GM21367 (cell line): ENCODE measurements around the gene LSMEM2.
"Not testable (repeated sequence)": the region's sequence is repeated elsewhere in the genome, so short reads cannot be mapped to it uniquely, and the experiment has no call there.

Source experiments
- ATAC-seq: cut with Tn5 transposase; IDR thresholded peaks from one replicate; pipeline ENCODE4 v1.9.1; 2021; ENCODE audit not compliant: unreplicated experiment

The LSMEM2 gene

DNA sequence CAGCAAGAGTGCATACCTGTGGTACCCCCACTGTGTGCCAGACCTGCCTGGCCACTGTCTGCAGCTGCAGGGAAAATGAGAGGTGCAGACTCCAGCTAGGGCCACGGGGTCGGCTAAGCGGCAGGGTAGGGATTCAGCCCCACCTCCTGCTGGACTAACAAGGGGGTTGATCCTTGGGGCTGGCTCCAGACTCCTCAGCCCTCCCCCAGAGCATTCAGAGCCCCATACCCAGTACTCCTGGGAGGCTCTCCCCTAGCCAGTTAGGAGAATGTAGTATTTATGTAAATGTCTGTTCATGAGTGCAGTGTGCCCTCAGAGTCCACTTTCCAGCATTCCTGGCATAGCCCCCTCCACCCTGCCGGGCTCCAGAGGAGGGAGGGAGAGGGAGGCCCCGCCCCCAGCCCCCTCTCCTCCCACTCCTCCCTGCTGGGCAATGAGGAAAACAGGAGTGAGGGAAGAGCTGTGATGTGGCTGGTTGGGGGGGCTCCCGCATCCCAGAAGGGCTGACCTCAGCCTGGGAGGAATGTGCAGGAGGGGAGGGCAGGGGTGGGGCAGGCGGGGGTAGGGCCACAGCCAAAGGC, 14.4 kb upstream of the LSMEM2 start:
- no peak for ATAC-seq

DNA sequence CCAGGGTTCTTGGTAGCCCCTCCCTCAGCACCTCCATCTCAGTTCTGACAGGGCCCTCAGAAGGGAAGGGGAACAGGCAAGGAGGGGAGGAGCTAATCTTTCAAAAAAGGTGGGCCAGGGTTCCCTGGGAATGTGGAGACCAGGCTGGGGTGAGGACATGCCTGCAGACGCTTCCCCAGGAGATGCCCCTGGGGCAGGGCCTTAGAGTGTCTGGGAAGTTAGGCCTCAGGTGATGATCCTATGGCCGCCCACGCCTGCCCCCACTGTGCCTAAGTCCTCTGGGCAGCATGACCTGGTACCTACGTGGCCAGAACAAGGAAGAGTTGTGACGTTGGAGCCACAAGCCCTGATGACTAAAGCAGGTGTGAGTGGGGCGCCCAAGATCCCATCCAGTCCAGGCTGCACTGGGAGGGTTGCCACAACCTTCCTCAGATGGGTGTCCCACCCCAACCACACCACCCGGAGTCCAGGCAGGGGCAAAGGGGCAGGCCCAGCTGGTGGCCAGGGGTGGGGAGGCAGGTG, 13.9 kb upstream of the LSMEM2 start:
- ATAC-seq, result no peak

- ATAC-seq, result no peak
Measured at GRCh38 chr3:50265571-50265970, 13.3 kb upstream of the LSMEM2 start.

DNA sequence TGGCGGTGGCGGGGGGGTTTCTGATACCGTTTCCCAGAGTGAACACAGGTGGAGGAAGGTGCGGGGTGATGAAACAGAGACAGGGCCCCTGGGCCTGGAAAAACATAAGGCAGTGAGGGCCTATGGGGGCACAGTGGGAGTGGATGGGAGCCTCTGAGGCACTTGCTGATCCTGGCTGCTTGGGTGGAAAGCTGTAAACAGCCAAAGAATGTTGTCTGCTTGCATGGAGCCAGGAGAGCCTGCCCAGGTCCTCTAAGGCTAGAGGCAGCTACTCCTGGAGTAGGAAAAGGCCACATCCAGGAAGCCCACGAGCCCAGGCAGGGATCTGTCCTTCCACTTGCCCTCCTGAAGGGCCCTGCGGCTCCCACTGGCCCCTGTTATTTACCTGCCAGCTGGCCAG, 12.9 kb upstream of the LSMEM2 start:
- ATAC-seq, result no peak

GRCh38 chr3:50266836-50267235, 12.1 kb upstream of the LSMEM2 start:
- no peak for ATAC-seq

DNA sequence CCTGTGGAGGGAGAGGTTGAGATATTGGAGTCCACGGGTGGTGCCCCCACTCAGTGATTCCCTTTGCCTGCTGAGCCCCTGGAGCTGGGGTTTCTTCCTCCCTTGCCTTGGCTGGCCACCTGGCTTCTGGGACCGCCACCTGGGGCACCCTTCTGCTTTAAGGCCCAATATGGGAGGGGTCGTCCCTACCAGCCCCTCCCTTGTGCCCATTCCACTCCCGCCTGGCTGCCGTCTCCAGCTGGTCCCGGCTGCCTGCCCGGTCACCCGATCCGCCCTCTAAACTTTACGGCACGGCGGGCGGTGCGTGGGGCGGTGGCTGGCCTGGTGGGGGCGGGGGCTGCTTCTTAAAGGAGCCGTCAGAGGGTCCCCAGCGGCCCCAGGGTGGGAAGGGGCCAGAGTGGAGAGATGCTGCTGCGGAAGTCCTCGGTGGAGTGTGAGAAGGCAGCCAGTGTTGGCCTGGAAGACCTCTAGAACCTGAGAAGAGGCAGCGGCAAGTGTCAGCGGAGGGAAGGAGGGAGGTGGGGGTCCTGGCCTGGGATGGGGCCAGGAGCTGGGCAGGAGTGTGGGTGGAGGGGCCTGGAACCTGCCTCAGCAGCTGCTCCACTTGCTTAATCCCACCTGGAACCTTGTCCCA, 11.5 kb upstream of the LSMEM2 start:
- ATAC-seq, result no peak

DNA sequence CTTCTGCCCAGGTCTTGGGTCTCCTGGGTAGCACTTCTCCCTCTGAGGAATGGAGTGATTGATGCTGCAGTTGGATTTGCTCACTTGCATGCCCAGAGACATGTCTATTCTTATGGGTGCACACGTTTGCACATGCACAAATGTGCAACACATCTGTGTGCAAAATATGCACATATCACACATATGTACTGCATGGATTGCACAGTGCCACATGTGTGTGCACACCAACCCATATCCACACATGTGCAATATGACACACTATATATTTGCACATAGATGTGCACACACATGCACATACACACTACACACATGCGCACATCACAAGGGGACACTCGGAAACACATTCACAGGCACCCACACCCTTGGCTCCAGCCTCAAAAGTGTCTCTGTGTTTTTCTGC, 10.6 kb upstream of the LSMEM2 start:
- ATAC-seq, result no peak

GRCh38 chr3:50268703-50269451, 10.0 kb upstream of the LSMEM2 start, which contains the start of gene SEMA3B:
TSS of gene SEMA3B (plus strand) at chr3:50269147. CDS start at chr3:50269241, 94 bp downstream.
- no peak for ATAC-seq

- ATAC-seq, result no peak
Measured at GRCh38 chr3:50269460-50269859, 9.4 kb upstream of the LSMEM2 start.

GRCh38 chr3:50269977-50270413, 8.9 kb upstream of the LSMEM2 start:
- no peak for ATAC-seq

DNA sequence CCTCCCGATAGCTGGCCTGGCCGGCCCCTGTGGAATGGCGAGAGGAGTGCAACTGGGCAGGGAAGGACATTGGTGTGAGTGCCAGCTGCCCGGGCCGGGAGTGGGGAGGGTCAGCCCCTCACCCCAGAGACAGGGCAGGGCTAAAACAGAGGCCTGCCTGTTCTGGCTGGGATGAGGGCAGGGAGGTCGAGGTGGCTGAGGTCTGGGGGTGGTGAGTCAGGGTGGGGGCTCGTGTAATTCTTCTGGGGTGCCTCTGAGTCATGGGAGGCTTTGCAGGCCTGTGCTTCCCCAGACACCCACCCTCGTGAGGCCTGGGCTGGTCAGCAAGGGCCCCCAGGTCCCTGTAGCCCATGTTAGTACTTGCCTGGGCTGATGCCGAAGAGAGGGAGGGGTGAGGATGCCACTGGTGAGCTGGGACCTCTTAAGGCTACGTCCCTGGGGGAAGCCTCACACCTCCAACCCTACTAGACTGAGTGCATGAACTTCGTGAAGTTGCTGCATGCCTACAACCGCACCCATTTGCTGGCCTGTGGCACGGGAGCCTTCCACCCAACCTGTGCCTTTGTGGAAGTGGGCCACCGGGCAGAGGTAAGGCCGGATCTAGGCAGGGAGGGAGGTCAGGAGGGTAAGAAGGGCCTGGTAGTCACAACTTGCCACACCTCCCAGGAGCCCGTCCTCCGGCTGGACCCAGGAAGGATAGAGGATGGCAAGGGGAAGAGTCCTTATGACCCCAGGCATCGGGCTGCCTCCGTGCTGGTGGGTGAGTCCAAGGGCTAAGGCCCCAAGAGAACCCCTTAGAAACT, 8.3 kb upstream of the LSMEM2 start:
- no peak for ATAC-seq

- ATAC-seq, result no peak
Measured at GRCh38 chr3:50271314-50271936, 7.5 kb upstream of the LSMEM2 start.

DNA sequence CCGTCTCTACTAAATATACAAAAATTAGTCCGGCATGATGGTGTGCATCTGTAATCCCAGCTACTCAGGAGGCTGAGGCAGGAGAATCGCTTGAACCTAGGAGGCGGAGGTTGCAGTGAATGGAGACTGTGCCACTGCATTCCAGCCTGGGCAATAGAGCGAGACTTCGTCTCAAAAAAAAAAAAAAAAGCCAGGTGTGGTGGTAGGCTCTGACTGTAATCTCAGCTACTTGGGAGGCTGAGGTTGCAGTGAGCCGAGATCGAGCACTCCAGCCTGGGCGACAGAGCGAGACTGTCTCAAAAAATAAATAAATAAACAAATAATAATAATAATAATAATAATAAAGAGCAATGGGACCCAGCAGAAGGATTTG, 6.4 kb upstream of the LSMEM2 start:
- ATAC-seq, result not testable (repeated sequence)

DNA sequence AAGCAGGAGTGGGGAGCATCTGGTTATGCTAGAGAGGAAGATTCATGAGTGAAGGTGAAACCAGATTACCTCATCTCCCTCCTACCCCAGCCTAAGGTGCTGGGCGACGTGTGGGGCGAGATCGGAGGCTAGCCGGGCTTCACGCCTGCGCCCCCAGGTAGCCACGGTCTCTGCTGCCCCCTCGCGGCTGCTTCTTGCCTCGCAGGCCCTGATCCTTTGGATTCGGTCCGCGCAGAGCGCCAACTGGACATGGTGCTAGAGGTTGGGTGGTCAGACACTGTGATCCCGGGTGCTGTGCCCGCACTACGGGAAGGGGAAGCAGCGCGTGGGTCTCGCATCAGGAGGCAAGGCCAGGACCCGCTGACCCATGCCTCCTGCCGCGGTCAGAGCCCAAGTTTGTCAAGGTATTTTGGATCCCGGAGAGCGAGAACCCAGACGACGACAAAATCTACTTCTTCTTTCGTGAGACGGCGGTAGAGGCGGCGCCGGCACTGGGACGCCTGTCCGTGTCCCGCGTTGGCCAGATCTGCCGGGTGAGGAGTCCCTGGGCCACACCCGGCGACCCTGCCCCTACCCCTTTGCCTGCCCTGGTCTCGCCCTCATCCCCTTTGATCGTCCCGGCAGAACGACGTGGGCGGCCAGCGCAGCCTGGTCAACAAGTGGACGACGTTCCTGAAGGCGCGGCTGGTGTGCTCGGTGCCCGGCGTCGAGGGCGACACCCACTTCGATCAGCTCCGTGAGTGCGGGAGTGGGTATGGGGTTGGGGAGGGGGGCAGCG, 5.8 kb upstream of the LSMEM2 start:
- ATAC-seq, result no peak

DNA sequence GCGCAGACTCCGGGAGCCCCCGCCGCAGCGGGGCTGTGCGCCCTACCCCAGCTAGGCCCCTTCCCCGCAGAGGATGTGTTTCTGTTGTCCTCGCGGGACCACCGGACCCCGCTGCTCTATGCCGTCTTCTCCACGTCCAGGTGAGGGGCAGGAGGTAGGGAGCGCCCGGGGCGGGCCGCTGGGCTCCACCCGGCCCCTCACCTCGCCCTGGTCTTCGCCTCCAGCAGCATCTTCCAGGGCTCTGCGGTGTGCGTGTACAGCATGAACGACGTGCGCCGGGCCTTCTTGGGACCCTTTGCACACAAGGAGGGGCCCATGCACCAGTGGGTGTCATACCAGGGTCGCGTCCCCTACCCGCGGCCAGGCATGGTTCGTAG, 5.2 kb upstream of the LSMEM2 start:
- no peak for ATAC-seq

- ATAC-seq, result no peak
Measured at GRCh38 chr3:50274371-50275104, 4.3 kb upstream of the LSMEM2 start.

GRCh38 chr3:50275141-50275995, 3.5 kb upstream of the LSMEM2 start:
- ATAC-seq, result no peak

DNA sequence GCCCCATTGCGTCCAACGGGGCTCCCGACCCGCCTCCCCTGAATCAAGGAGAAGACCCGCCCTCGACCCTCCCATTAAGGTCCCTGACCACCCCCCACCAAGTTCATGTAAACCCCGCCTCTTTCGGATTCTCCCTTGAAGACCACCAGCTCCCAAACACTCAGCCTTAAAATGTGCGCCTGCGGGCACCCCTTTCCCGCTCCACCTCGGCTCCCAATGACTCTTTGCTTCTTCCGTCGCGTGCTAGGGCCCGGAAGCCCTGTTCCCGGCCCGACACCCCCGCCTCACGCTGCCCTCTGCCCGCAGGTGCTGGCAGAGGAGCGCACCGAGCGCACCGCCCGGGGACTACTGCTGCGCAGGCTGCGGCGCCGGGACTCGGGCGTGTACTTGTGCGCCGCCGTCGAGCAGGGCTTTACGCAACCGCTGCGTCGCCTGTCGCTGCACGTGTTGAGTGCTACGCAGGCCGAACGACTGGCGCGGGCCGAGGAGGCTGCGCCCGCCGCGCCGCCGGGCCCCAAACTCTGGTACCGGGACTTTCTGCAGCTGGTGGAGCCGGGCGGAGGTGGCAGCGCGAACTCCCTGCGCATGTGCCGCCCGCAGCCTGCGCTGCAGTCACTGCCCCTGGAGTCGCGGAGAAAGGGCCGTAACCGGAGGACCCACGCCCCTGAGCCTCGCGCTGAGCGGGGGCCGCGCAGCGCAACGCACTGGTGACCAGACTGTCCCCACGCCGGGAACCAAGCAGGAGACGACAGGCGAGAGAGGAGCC, 2.7 kb upstream of the LSMEM2 start:
- ATAC-seq, result no peak
